HG03108 (cell line): ENCODE results near the gene PLCB3.

Experiments used
- ATAC-seq: cut with Tn5 transposase; IDR thresholded peaks from one replicate; pipeline ENCODE4 v1.9.1; 2021; ENCODE audit warnings: moderate library complexity; ENCODE audit not compliant: unreplicated experiment

Gene PLCB3

GRCh38 chr11:64265176-64266160 is 14.1 kb downstream of the PLCB3 start:
- no peak for ATAC-seq

DNA sequence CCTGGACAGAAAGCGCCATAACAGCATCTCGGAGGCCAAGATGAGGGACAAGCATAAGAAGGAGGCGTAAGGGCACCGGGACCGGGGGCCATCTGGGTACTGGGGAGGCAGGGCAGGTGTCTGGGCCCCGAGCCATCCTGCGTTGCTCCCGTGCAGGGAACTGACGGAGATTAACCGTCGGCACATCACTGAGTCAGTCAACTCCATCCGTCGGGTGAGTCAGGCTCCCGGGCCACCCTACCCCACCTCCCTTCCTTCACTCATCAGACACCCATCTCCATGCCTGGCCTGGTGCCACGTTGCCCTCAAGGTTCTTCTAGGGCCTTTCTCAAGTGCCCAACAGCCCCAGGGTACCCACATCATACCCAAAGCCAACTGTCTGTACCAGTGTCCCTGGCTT is 15.0 kb downstream of the PLCB3 start:
- no peak for ATAC-seq

GRCh38 chr11:64267207-64267945 is 16.0 kb downstream of the PLCB3 start:
- no peak for ATAC-seq

DNA sequence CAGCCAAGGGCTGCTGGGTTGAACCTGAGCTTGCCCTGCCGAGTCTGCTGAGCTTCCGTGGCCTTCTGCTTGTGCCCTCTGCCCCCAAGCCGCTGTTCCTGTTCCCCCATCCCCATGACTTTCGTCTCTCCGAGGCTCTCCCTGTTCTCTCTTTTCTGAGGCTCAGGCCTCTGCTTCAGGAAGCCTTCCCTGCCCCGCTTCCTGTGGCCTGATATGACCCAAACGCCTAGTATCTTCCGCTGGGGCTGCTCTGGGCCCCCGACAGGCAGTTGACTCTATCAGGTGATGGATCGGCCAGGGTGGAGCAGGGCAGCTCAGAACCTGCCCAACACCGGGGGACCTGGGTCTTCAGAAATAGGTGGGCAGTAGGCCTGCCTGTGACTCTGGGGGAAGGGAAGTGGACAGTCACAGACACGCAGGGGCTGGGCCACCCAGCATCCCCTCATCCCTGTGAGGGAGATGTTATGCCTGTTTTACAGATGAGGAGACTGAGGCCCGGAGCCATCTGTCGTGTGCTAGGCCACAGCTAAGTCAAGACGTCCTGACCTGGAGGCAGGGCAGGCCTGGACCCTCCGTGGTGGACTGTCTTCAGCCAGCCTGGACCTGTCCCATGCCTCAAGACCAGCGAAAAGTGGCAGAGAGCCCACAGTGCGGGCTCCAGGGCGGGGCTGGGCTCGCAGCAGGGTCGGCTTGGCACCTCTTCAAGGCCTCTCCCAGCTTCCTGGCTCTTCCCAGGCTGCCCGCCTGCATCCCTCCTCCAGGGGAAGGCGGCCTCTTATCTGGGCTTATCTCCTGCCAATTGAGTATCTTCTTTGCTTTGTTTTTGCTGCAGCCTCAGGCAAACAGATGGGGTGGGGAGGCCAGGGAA is 16.9 kb downstream of the PLCB3 start:
- ATAC-seq: no peak

- peak; percentile 10 for ATAC-seq
Observed at GRCh38 chr11:64268893-64269539, 17.7 kb downstream of the PLCB3 start.

DNA sequence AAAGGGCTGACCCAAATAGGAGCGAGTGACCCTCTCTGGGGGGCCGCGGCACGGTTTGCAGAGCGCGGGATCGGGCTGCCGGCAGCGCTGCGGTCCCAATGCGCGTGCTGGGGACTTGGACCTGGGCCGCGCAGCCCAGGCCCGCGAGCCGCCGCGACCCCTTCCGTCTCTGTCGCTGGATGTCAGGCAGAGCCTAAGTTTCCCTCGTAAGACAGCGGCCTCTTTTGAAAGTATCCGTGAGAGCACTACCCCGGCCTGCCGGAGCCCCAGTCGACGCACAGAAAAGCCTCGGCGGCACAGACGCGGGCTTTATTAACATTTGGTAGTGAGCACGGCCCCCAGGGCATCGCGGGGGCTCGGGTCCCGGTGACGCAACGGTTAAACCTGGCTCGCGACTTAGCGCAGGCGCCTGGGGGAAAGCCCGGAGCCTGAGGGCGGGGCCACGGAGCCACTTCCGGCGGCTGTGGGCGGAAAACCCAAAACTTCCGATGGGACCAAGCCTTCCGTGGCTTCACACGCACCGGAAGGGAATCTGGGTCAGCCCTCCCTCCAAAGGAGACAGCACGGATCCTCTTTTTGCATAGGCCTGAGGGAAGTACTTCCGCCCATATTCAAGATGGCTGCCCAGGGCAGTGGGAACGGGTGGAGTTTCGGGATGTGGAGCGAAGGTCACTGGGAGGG is 18.4 kb downstream of the PLCB3 start:
- ATAC-seq: peak; percentile 61

- ATAC-seq: no peak
Observed at GRCh38 chr11:64275031-64275800, 23.9 kb downstream of the PLCB3 start.

DNA sequence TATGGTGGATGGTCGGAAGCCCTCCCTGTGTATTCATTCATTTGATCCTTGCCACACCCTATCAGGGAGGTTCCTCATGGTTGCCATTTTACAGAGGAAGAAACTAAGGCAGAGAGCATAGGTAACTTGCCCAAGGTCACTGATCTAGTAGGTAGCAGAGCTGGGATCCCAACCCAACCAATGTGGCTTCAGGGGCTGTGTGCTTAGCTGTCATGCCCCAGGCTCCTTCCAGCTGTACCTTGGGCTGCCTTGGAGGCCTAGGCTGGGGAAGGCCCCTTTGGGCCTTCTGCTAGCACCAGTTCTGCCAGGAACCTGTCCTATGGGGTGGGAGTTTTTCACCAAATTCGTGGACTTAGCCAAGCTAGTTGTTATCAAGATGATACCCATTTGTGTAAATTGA is 24.5 kb downstream of the PLCB3 start:
- no peak for ATAC-seq

DNA sequence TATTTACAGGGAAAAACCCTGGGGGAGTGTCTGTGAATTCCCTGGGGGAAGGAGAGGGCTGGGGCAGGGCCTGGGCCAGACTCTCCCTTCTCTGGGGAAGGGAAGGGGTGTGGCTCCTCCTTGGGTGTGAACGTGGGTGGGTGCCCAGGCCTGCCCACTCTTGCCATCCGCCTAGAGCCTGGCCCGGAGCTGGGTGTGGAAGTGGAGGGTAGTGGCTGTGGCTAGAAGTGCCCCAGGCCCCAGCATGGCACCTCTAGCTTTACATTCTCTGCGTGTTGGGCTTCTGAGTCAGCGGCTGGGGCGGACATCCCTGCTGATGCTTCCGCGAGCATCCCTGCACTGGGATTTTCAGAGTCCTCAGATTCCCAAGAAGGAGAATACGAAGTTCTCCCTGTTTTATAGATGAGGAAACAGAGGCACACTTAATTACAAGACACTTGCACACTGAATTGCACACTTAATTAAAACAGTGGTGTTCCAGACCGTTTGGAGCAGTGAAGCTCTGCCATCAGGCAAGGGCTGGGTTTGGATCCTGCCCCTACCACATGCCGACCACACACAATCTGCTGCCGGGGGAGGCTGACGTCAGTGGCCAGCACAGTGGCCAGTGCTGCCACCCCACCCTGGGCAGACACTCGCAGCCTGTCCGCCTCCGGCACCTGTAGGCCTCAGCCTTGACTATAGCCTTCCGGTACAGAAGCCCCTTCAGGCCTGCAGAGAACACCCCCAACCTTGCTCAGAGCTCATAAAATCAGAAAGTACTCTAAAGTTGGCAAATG is 25.5 kb downstream of the PLCB3 start:
- ATAC-seq: no peak

DNA sequence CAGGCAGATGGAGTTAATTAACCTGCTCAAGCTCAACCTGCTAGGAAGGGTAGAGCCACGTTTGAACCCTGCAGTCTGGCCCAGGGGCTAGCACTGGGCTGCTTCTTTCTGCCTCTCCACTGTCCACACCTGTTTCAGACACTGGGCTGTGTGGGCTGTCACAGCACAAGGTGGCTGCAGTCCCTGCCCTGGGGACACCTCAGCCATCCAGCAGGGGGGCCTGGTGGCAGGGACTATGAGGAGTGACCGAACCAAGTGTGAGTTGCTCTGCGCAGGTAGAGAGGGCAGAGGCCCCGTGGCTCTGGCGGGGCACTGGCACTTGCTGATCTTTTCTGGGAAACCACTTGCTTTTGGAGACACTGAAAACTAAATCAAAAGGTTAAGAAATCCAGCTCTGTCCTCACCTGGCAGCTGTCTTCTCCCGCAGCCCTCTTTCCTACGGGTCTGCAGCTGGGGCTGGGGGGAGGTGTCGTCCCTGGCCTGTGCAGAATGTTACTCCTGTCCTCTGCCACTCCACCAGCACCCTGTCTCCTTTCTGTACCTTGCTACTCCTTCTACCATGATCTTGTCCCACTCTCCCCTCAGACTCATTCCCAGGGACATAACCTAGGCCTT is 27.4 kb downstream of the PLCB3 start:
- no peak for ATAC-seq

- no peak for ATAC-seq
Observed at GRCh38 chr11:64281957-64282770, 30.8 kb downstream of the PLCB3 start.

DNA sequence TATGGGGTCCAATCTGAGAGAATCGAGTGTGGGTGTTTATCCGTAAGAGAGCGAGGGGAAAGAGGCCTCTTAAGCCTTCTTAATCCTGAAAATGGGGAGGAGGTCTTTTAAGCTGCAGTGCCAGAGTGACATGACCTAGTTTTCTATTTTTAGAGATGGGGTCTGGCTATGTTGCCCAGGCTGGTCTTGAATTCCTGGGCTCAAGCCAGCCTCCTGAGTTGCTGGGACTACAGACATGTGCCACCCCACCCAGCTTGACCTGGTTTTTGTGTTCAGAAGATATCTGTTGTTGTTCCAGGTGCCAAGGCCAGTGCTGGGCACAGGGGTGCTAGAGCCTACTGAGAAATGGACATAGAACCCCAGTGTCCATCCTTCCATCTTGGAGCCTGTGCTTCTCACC is 31.8 kb downstream of the PLCB3 start:
- no peak for ATAC-seq

DNA sequence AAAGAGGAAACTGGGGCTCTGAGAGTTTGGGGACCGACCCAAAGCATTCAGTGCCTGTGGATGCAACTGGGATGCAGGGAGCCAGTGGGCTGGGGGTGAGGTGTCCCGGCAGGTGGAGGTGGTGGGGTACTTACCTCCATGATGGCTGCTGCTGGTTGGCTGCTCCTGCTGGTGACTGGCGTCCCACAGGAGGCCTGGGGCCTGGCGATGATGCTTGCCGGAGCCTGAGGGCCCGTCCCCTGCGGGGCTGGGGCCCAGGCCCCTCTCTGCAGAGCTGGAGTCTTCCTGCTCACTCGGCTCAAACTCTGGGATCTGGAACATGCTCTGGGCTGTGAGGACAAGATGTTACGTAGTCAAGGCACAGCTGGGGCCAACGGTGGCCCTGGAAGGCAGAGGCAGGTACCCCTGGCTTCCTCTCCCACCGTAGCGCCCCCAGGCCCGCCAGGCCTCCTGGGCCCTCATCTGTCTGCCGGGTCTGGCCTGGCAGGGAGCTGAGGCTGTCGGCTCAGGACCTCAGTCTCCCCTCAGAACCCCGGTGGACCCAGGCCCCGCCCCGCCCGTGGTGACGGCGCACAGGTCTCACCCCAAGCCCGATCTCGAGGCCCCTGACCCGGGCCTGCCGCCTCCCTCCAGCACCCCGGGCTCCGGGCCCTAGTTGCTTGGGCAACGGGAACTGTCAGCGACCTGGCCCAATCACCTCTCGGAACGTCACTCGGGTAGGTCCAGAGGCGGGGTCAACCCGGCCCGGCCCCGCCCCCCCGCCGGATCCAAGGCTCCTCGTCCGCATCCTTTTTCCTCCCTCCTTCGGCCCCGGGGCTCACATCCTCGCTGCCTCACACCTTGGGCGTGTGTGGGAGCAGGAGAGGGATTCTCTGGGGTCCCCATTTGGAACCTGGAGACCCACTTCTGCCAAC is 33.0 kb downstream of the PLCB3 start, which contains the start of gene BAD:
TSS of gene BAD (minus strand) at position 618 of the 914 bp plus-strand sequence. CDS start at position 321, 297 bp downstream.
- peak; percentile 72 for ATAC-seq

- peak; percentile 46 for ATAC-seq
Observed at GRCh38 chr11:64284962-64285884, 33.9 kb downstream of the PLCB3 start, which contains the start of gene GPR137. GPR137 (plus strand) TSS chr11:64285848; CDS start chr11:64286525, 677 bp downstream.
